ENCODE data around the gene TDRD7.
"Not testable (repeated sequence)": the region's sequence is repeated elsewhere in the genome, so short reads cannot be mapped to it uniquely, and the experiment has no call there.

Gene TDRD7

GRCh38 chr9:97427885-97428284, 16.0 kb downstream of the TDRD7 start:
- DNase-seq: no peak

- DNase-seq: no peak
Measured at GRCh38 chr9:97430316-97431043, 18.6 kb downstream of the TDRD7 start.

- DNase-seq: no peak
Measured at GRCh38 chr9:97431044-97431441, 19.1 kb downstream of the TDRD7 start.

- DNase-seq: no peak
Measured at GRCh38 chr9:97431549-97432143, 19.8 kb downstream of the TDRD7 start.

GRCh38 chr9:97437051-97437600, 25.2 kb downstream of the TDRD7 start:
- DNase-seq: no peak

GRCh38 chr9:97438257-97438656, 26.4 kb downstream of the TDRD7 start:
- DNase-seq: no peak

- no peak for DNase-seq
Measured at GRCh38 chr9:97438666-97439065, 26.8 kb downstream of the TDRD7 start.

- no peak for DNase-seq
Measured at GRCh38 chr9:97440160-97440559, 28.3 kb downstream of the TDRD7 start.

- DNase-seq: peak; percentile 65
Measured at GRCh38 chr9:97441729-97442128, 29.8 kb downstream of the TDRD7 start.

- DNase-seq: no peak
Measured at GRCh38 chr9:97445119-97445701, 33.3 kb downstream of the TDRD7 start.

GRCh38 chr9:97447001-97447400, 35.1 kb downstream of the TDRD7 start:
- no peak for DNase-seq

- DNase-seq: not testable (repeated sequence)
Measured at GRCh38 chr9:97453573-97453972, 41.7 kb downstream of the TDRD7 start.

GRCh38 chr9:97456841-97457240, 44.9 kb downstream of the TDRD7 start:
- not testable (repeated sequence) for DNase-seq

GRCh38 chr9:97459326-97459725, 47.4 kb downstream of the TDRD7 start:
- DNase-seq: no peak

GRCh38 chr9:97462159-97462558, 50.3 kb downstream of the TDRD7 start:
- DNase-seq: no peak

GRCh38 chr9:97462914-97463313, 51.0 kb downstream of the TDRD7 start:
- DNase-seq: no peak

GRCh38 chr9:97468658-97469448, 57.0 kb downstream of the TDRD7 start:
- DNase-seq: peak; percentile 13

GRCh38 chr9:97470076-97470475, 58.2 kb downstream of the TDRD7 start:
- no peak for DNase-seq

- no peak for DNase-seq
Measured at GRCh38 chr9:97473717-97474116, 61.8 kb downstream of the TDRD7 start.

GRCh38 chr9:97474372-97474925, 62.6 kb downstream of the TDRD7 start:
- no peak for DNase-seq

GRCh38 chr9:97475059-97475458, 63.2 kb downstream of the TDRD7 start:
- no peak for DNase-seq

- DNase-seq: no peak
Measured at GRCh38 chr9:97478301-97478981, 66.5 kb downstream of the TDRD7 start.

All from NCI-H226 (cell line).